ENCODE data around the gene NDRG3. TPM values are rescaled to one million over a fixed set of nuclear protein-coding genes. Genes with fewer than 3 reads are reported as not detected.
"Not testable (repeated sequence)": the region's sequence is repeated elsewhere in the genome, so short reads cannot be mapped to it uniquely, and the experiment has no call there.

NDRG3 gene
- polyA plus RNA-seq, 1 experiment = 28.5 TPM

DNA sequence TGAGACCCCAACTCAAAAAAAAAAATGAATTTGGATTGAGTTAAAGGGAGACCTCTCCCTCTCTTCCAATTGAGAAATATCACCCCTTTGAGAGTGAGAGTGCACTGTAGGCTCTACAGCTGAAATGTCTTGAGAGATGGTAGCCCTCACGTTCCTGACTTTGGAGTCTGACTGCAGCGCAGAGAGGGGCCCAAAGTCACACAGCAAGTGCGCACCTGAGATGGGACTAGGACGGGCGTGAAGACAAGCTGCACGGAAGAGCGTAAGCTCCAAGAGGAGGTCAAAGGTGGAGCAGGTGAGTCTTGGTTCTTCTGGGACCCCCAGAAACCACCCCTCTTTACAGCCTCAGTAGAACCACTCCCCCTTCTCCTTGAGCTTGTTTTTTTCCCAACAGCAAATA, 100.5 kb downstream of the NDRG3 start:
- no peaks in the 10 kb centered on the region for H3K27me3 ChIP-seq (ENCODE audit: control insufficient read depth, insufficient read depth, low read length)
- ChIA-PET CTCF (no interaction called here), POLR2A (no interaction called here)
- no peak for DNase-seq (ENCODE audit: low read depth)
- H3K4me3 ChIP-seq (ENCODE audit: low read depth, low read length) = no peak overlapping the region
- TF ChIP-seq, protein P1, sequence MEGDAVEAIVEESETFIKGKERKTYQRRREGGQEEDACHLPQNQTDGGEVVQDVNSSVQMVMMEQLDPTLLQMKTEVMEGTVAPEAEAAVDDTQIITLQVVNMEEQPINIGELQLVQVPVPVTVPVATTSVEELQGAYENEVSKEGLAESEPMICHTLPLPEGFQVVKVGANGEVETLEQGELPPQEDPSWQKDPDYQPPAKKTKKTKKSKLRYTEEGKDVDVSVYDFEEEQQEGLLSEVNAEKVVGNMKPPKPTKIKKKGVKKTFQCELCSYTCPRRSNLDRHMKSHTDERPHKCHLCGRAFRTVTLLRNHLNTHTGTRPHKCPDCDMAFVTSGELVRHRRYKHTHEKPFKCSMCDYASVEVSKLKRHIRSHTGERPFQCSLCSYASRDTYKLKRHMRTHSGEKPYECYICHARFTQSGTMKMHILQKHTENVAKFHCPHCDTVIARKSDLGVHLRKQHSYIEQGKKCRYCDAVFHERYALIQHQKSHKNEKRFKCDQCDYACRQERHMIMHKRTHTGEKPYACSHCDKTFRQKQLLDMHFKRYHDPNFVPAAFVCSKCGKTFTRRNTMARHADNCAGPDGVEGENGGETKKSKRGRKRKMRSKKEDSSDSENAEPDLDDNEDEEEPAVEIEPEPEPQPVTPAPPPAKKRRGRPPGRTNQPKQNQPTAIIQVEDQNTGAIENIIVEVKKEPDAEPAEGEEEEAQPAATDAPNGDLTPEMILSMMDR (IDR thresholded peaks at IDR 0.05; ENCODE audit: insufficient read depth, low read depth, low read length) = no peak
- H3K36me3 ChIP-seq (ENCODE audit: control insufficient read depth, insufficient read depth, low read length) = no peaks in the 10 kb centered on the region

DNA sequence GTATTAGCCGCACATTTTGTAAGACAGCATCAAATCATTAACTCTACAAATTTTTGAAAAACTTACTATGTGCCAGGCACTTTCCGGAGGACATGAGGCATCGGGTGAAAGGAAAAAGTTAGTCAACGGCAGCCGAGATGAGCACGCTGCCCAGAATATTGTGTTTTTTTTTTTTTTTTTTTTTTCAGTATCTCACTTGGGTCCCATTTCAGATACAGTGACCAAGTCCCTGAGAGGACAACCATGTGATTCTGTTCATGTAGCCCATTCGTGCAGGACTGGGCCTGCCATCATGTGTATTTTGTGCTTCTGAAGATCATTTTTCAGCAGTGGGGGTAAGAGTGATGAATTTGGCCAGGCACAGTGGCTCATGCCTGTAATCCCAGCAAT, 101.2 kb downstream of the NDRG3 start:
- H3K27me3 ChIP-seq (ENCODE audit: control insufficient read depth, insufficient read depth, low read length) = no peaks in the 10 kb centered on the region
- ChIA-PET CTCF (interaction anchor here (1.2 kb wide), 1 partner anchor 28 kb away, joined by 3 read pairs; no protein-coding TSS in a partner anchor), POLR2A (no interaction called here)
- no peak overlapping the region for H3K4me3 ChIP-seq (ENCODE audit: low read depth, low read length)
- H3K36me3 ChIP-seq (ENCODE audit: control insufficient read depth, insufficient read depth, low read length) = no peaks in the 10 kb centered on the region
- no peak for DNase-seq (ENCODE audit: low read depth)
- TF ChIP-seq, protein P1 (IDR thresholded peaks at IDR 0.05; ENCODE audit: insufficient read depth, low read depth, low read length) = no peak

DNA sequence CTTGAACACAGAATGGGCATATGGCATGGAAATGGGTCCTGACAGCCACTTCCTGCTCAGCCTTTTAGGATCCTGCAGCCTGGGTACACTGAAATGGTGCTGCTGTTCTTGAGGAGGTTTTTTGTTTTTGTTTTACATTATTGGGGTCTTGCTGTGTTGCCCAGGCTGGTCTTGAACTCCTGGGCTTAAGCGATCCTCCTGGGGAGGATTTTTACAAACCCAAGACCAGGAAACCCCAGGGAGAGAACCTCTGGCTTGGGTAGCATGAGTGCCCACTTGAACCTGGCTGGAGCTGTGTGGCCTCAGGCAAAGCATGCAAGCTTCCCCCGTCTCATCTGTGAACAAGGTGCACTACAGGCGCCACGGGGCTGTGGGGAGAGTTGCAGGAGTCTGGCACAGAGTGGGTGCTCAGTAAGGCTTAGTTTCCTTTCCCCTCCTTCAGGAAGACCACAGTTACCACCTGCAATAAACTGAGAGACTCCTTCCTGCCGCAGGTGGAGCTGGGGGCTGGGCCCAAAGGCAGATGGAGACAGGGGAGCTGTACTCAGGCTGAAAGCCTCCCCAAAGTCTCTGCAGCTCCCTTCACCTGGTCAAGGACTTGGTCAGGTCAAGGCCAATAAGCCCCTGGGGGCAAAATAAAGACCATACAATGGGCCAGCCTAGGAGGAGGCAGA, 101.7 kb downstream of the NDRG3 start:
- CTCF ChIA-PET = interaction anchor here (0.6 to 2.8 kb wide), 3 partner anchors 15 to 32 kb away, joined by 3 to 9 read pairs (median 3); no protein-coding TSS in a partner anchor

DNA sequence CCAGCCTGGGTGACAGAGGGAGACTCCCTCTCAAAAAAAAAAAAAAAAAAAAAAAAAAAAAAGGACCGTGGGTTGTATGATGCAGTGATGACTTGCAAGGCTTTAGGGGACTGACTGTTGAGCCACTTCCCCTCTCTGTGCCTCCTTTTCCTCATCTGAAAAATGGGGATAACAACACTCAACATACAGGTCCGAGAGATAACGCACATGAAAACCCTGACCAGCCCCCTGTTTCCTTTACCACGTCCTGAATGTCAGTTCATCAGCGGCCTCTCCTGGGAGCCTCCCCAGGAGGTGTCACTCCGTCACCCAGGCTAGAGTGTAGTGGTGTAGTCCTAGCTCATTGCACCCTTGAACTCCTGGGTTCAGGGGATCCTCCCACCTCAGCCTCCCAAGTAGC, 103.8 kb downstream of the NDRG3 start:
- POLR2A ChIA-PET = no interaction called here

More for the DNA sequence above, 101.7 kb downstream of the NDRG3 start:
- Histone ChIP-seq H3K27me3 (ENCODE audit: control insufficient read depth, insufficient read depth, low read length) (no peaks in the 10 kb centered on the region), H3K36me3 (ENCODE audit: control insufficient read depth, insufficient read depth, low read length) (no peaks in the 10 kb centered on the region), H3K4me3 (ENCODE audit: low read depth, low read length) (no peak overlapping the region)
- TF ChIP-seq, protein P1 (IDR thresholded peaks at IDR 0.05; ENCODE audit: insufficient read depth, low read depth, low read length) = no peak
- DNase-seq (ENCODE audit: low read depth) = no peak
- POLR2A ChIA-PET = no interaction called here

DNA sequence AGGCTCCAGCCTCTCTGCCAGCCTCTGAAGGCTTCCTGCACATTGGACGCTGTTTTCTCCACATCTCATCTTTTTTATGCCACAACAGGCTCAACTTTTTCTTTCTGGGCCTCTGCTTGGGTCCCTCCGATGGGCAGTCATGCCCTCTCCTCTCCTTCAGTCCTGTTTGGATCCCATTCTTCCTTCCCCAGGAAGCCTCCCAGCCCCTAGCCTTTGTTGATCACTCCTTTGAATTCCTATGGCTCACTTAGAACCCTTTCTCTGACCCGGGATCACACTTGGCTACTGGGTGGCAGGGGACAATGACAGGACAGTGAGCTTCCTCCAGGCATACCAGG, 104.4 kb downstream of the NDRG3 start:
- POLR2A ChIA-PET = no interaction called here
- Histone ChIP-seq H3K4me3 (ENCODE audit: low read depth, low read length) (no peak overlapping the region), H3K36me3 (ENCODE audit: control insufficient read depth, insufficient read depth, low read length) (no peaks in the 10 kb centered on the region), H3K27me3 (ENCODE audit: control insufficient read depth, insufficient read depth, low read length) (no peaks in the 10 kb centered on the region)
- TF ChIP-seq, protein P1 (IDR thresholded peaks at IDR 0.05; ENCODE audit: insufficient read depth, low read depth, low read length) = no peak
- DNase-seq (ENCODE audit: low read depth) = no peak
- CTCF ChIA-PET = no interaction called here

More for the DNA sequence above, 103.8 kb downstream of the NDRG3 start:
- TF ChIP-seq, protein P1 (IDR thresholded peaks at IDR 0.05; ENCODE audit: insufficient read depth, low read depth, low read length) = no peak
- CTCF ChIA-PET = interaction anchor here (2.8 kb wide), 1 partner anchor 13 kb away, joined by 9 read pairs; no protein-coding TSS in a partner anchor
- Histone ChIP-seq H3K4me3 (ENCODE audit: low read depth, low read length) (no peak overlapping the region), H3K27me3 (ENCODE audit: control insufficient read depth, insufficient read depth, low read length) (no peaks in the 10 kb centered on the region), H3K36me3 (ENCODE audit: control insufficient read depth, insufficient read depth, low read length) (no peaks in the 10 kb centered on the region)
- no peak for DNase-seq (ENCODE audit: low read depth)

DNA sequence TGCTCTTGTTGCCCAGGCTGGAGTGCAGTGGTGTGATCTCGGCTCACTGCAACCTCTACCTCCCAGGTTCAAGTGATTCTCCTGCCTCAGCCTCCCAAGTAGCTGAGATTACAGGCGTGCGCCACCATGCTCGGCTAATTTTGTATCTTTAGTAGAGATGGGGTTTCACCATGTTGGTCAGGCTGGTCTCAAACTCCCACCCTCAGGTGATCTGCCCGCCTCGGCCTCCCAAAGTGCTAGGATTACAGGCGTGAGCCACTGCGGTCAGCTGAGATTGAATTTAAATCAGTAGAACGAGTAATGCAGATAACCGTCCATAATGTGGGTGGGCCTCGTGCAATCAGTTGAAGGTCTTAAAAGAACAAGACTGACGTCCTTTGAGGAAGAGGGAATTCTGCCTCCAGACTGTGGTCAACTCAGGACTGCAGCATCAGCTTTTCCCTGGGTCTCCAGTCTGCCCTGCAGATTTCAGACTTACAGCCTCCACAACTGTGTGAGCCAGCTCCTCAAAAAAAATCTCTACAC, 107.0 kb downstream of the NDRG3 start:
- CTCF ChIA-PET; POLR2A ChIA-PET; H3K36me3 ChIP-seq (ENCODE audit: control insufficient read depth, insufficient read depth, low read length); H3K27me3 ChIP-seq (ENCODE audit: control insufficient read depth, insufficient read depth, low read length); DNase-seq (ENCODE audit: low read depth); H3K4me3 ChIP-seq (ENCODE audit: low read depth, low read length): not testable (repeated sequence)
